Left ventricle myocardium inferior (tissue), 1 donor: Measurements from ENCODE around the gene MKLN1. TPM values are rescaled to one million over a fixed set of nuclear protein-coding genes. Genes with fewer than 3 reads are reported as not detected.

ENCODE experiments used
- DNase-seq: peaks from one replicate; pipeline ENCODE4 v3.0.0-alpha.2; 2020
- H3K27ac ChIP-seq: fragments of 200-600 bp; replicated peaks from 2 replicates; pipeline ENCODE4 v1.8.0; 2021
- H3K27me3 ChIP-seq: fragments of 200-600 bp; 2 replicates; pipeline ENCODE4 v1.8.0; 2021; ENCODE audit warnings: low read depth
- H3K36me3 ChIP-seq: fragments of 200-600 bp; 2 replicates; pipeline ENCODE4 v1.8.0; 2021
- H3K4me1 ChIP-seq: fragments of 200-600 bp; 2 replicates; pipeline ENCODE4 v1.8.0; 2021
- H3K4me3 ChIP-seq: fragments of 200-600 bp; 2 replicates; pipeline ENCODE4 v1.8.0; 2021; ENCODE audit warnings: mild to moderate bottlenecking, moderate library complexity
- H3K9me3 ChIP-seq: fragments of 200-600 bp; replicated peaks from 2 replicates; pipeline ENCODE4 v1.8.0; 2021
- intact Hi-C: fragments of 100-400 bp; cut with micrococcal nuclease; formaldehyde crosslinking; loops from one replicate; pipeline ENCODE4 v1.11.0; 2022
- total RNA-seq: library from RNA; stranded (reverse); fragmentation: NEBNext Ultra II Directional; extraction: Animal tissue kit (Norgen Biotek cat#: 25700); gene quantifications from one replicate; pipeline ENCODE4 v1.2.1, GENCODE V29; 2021
- TF ChIP-seq, protein P1 (sequence below): fragments of 200-600 bp; IDR thresholded peaks from 2 replicates; pipeline ENCODE4 v1.8.0; 2021; ENCODE audit warnings: antibody characterized with exemption, mild to moderate bottlenecking, borderline replicate concordance
- donor health status: DM: no; HTN: yes; CAD: no; lungs with severe emphysema.

MKLN1 gene
- total RNA-seq, 1 donor from 2014 or later = 42.2 TPM

DNA sequence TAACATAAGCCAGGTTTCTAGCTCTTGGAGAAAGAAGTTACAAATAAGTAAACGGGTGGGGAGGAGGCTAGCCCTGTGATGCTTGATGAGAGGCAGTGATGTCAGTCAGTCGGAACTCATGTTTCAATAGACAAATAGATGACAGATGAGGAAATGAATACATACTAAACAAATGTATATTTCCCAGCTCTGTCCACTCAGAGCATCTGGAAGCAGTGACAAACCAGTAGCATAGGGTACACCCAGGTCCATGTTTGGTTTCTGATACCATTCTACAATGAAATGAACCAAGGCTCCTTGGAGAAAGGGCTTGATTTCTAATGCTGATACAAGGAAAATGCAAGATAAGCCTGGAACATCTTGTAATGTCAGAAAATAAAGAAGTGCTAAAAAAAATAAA, 198.1 kb downstream of the MKLN1 start:
- no peaks in the 10 kb centered on the region for H3K9me3 ChIP-seq
- no peak overlapping the region for H3K4me3 ChIP-seq
- peak overlapping the region; percentile 77 for H3K27ac ChIP-seq
- intact Hi-C loops = no loop called here
- H3K4me1 ChIP-seq = peaks cover 95% of the 10 kb centered on the region
- TF ChIP-seq, protein P1, sequence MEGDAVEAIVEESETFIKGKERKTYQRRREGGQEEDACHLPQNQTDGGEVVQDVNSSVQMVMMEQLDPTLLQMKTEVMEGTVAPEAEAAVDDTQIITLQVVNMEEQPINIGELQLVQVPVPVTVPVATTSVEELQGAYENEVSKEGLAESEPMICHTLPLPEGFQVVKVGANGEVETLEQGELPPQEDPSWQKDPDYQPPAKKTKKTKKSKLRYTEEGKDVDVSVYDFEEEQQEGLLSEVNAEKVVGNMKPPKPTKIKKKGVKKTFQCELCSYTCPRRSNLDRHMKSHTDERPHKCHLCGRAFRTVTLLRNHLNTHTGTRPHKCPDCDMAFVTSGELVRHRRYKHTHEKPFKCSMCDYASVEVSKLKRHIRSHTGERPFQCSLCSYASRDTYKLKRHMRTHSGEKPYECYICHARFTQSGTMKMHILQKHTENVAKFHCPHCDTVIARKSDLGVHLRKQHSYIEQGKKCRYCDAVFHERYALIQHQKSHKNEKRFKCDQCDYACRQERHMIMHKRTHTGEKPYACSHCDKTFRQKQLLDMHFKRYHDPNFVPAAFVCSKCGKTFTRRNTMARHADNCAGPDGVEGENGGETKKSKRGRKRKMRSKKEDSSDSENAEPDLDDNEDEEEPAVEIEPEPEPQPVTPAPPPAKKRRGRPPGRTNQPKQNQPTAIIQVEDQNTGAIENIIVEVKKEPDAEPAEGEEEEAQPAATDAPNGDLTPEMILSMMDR = no peak
- no peak for DNase-seq
- H3K27me3 ChIP-seq = no peaks in the 10 kb centered on the region
- H3K36me3 ChIP-seq = no peaks in the 10 kb centered on the region

DNA sequence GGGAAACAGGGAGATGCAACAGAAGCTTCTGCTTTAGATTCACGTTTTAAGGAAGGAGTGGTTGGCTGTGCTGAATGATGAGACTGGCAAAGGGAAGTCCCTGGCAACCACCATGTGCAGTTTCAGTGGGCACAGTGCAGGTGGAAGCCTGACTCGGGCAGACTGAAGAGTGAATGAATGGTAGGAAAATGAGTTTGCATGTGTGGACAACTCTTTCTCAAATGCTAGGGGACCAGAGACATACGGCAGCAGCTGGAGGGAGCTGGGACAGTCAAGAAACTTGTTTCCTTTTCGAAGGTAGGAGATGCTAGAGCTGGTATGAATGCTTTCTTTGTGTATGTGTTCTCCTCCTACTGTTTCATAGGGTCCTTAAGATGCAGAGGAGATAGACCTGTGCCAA, 199.8 kb downstream of the MKLN1 start:
- TF ChIP-seq, protein P1 = no peak

DNA sequence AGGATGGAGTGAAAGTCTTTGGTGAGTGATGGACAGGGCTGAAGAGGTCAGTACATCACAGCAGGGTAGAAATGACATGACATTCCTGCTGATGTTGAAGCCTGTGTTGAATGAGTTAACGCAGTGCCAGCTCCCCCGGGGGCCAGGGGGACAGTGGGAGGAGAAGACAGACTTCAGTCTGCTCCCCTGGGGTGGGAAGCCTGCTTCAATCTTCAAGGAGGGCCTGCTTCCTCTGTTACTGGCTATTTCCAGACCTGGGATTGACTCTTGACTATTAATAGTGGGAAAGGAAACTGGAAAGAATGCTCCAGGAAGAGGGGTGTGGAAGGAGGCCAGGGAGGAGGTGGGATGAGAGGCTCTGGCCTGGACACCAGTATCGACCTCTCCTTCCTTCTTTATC, 201.5 kb downstream of the MKLN1 start:
- intact Hi-C loops = no loop called here
- TF ChIP-seq, protein P1 = no peak
- peak overlapping the region; percentile 77 for H3K27ac ChIP-seq
- H3K27me3 ChIP-seq = no peaks in the 10 kb centered on the region
- H3K9me3 ChIP-seq = no peaks in the 10 kb centered on the region
- no peaks in the 10 kb centered on the region for H3K36me3 ChIP-seq
- H3K4me3 ChIP-seq = no peak overlapping the region
- peaks cover 92% of the 10 kb centered on the region for H3K4me1 ChIP-seq
- DNase-seq = no peak

More for the DNA sequence above, 199.8 kb downstream of the MKLN1 start:
- intact Hi-C loops = no loop called here
- Histone ChIP-seq H3K4me3 (no peak overlapping the region), H3K27ac (peak overlapping the region; percentile 77), H3K4me1 (peaks cover 90% of the 10 kb centered on the region), H3K9me3 (no peaks in the 10 kb centered on the region), H3K27me3 (no peaks in the 10 kb centered on the region), H3K36me3 (no peaks in the 10 kb centered on the region)
- no peak for DNase-seq

DNA sequence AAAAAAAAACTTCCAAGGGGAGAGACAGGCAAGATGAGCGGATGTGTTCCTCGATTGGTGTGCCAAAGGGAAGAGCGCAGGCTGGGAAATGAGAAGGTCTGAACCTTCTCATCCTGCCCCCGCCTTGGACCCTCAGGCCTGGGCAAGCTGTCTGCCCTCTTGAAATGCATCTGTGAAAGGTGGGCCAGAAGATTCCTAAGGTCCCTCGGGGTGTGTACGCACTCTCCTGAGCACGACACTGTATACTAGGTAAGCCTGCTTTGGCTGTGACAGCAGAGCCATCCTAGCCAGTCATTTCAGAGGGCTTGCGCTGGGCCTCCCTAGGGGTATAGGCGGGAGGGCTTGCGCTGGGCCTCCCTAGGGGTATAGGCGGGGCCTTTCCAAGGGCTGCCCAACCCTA, 201.9 kb downstream of the MKLN1 start:
- no peak for DNase-seq
- TF ChIP-seq, protein P1 = no peak
- Histone ChIP-seq H3K27ac (peak overlapping the region; percentile 77), H3K27me3 (no peaks in the 10 kb centered on the region), H3K36me3 (no peaks in the 10 kb centered on the region), H3K4me1 (peaks cover 92% of the 10 kb centered on the region), H3K9me3 (no peaks in the 10 kb centered on the region), H3K4me3 (no peak overlapping the region)
- intact Hi-C loops = no loop called here

DNA sequence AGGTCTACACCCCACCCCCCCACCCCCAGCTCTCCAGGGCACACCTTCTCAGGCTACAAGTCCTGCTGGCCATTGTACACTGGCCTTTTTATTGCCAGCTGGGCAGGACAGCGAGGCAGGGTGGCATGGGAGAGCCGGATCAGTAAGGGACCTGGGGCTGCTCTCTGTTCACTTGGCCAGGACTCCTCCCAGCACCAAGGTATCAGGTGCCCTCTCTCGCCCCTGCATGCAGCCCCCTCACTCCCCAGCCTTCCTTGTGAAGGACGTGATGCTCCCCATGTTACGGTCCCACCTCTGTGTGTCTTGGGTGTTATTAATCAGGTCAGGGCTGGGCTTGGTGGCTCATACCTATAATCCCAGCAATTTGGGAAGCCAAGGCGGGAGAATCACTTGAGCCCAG, 202.5 kb downstream of the MKLN1 start:
- H3K4me3 ChIP-seq = no peak overlapping the region
- no peaks in the 10 kb centered on the region for H3K27me3 ChIP-seq
- no peaks in the 10 kb centered on the region for H3K36me3 ChIP-seq
- no peak for DNase-seq
- TF ChIP-seq, protein P1 = no peak
- peaks cover 92% of the 10 kb centered on the region for H3K4me1 ChIP-seq
- H3K9me3 ChIP-seq = no peaks in the 10 kb centered on the region
- H3K27ac ChIP-seq = peak overlapping the region; percentile 77
- intact Hi-C loops = no loop called here
